ENCODE results near the gene ZNF805. TPM values are rescaled to one million over a fixed set of nuclear protein-coding genes. Genes with fewer than 3 reads are reported as not detected.

The ZNF805 gene
- total and polyA plus RNA-seq, 2 of the 13 experiments (the other 11 are each of a cell fraction or from before 2014, with no cell fraction given): 5.1 to 12.8 TPM

DNA sequence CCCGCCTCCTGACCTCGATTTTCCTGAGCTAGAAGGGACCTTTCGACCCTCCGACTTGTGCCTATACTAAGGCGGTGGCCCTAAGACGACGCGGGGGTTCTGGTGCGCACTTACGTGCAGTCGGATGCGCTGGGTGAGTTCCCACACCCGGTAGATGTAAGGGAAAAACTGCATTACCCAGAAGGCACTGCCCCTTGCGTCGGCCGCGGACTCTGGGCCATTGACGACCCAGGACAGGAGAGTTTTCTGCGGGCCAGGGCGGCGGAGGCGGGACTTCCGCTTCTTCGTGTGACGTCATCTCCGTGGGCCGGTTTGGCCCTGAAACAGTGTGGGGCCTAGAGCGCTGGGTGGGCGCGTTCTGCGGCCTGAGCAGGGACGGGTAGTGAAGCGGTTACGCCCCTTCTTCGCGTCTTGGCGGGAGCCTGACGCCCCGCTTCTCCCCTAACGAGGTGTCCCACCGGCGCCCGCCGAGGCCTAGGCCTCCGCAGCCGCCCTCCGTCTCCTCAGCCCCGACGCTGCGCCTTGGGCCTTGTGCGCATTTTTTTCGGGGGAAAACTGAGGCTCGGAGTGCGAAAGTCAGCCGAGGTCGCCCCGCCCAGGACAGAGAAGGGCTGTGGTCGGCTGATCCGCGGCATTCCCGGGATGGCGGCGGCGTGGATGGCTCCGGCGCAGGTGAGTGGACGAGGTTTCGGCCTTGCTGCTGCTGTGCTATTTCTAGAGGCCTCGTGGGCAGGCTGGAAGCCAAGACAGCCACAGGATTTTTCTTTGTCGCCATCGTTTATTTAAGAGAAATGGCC is 39.9 kb downstream of the ZNF805 start, which contains the start of gene ZNF460 (continued):
- no peak for TF ChIP-seq SCMH1 (CRISPR knock-in tag; IDR thresholded peaks at IDR 0.05; ENCODE audit: borderline replicate concordance)
- peak; percentile 86 for TF ChIP-seq HNRNPLL (IDR thresholded peaks at IDR 0.05; ENCODE audit: low read depth, low read length, poor library complexity, severe bottlenecking)
- TF ChIP-seq ZFY (CRISPR knock-in tag; IDR thresholded peaks at IDR 0.05): peak; percentile 100
- no peak for TF ChIP-seq ZNF75D (CRISPR knock-in tag; IDR thresholded peaks at IDR 0.05; ENCODE audit: borderline replicate concordance)
- no peak for TF ChIP-seq ZNF724P (CRISPR knock-in tag; IDR thresholded peaks at IDR 0.05; ENCODE audit: borderline replicate concordance)
- TF ChIP-seq, protein P1, sequence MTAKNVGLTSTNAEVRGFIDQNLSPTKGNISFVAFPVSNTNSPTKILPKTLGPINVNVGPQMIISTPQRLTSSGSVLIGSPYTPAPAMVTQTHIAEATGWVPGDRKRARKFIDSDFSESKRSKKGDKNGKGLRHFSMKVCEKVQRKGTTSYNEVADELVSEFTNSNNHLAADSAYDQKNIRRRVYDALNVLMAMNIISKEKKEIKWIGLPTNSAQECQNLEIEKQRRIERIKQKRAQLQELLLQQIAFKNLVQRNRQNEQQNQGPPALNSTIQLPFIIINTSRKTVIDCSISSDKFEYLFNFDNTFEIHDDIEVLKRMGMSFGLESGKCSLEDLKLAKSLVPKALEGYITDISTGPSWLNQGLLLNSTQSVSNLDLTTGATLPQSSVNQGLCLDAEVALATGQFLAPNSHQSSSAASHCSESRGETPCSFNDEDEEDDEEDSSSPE (CRISPR knock-in tag; IDR thresholded peaks at IDR 0.05): peak; percentile 70
- no peak for TF ChIP-seq ZNF383 (CRISPR knock-in tag; IDR thresholded peaks at IDR 0.05; ENCODE audit: borderline replicate concordance)
- TF ChIP-seq, protein P2, sequence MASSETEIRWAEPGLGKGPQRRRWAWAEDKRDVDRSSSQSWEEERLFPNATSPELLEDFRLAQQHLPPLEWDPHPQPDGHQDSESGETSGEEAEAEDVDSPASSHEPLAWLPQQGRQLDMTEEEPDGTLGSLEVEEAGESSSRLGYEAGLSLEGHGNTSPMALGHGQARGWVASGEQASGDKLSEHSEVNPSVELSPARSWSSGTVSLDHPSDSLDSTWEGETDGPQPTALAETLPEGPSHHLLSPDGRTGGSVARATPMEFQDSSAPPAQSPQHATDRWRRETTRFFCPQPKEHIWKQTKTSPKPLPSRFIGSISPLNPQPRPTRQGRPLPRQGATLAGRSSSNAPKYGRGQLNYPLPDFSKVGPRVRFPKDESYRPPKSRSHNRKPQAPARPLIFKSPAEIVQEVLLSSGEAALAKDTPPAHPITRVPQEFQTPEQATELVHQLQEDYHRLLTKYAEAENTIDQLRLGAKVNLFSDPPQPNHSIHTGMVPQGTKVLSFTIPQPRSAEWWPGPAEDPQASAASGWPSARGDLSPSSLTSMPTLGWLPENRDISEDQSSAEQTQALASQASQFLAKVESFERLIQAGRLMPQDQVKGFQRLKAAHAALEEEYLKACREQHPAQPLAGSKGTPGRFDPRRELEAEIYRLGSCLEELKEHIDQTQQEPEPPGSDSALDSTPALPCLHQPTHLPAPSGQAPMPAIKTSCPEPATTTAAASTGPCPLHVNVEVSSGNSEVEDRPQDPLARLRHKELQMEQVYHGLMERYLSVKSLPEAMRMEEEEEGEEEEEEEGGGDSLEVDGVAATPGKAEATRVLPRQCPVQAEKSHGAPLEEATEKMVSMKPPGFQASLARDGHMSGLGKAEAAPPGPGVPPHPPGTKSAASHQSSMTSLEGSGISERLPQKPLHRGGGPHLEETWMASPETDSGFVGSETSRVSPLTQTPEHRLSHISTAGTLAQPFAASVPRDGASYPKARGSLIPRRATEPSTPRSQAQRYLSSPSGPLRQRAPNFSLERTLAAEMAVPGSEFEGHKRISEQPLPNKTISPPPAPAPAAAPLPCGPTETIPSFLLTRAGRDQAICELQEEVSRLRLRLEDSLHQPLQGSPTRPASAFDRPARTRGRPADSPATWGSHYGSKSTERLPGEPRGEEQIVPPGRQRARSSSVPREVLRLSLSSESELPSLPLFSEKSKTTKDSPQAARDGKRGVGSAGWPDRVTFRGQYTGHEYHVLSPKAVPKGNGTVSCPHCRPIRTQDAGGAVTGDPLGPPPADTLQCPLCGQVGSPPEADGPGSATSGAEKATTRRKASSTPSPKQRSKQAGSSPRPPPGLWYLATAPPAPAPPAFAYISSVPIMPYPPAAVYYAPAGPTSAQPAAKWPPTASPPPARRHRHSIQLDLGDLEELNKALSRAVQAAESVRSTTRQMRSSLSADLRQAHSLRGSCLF (CRISPR knock-in tag; IDR thresholded peaks at IDR 0.05; ENCODE audit: borderline replicate concordance): no peak
- TF ChIP-seq HOXA3 (CRISPR knock-in tag; IDR thresholded peaks at IDR 0.05): peak; percentile 93; the same call in 1 of the 2 replicates
- TF ChIP-seq, protein P3, sequence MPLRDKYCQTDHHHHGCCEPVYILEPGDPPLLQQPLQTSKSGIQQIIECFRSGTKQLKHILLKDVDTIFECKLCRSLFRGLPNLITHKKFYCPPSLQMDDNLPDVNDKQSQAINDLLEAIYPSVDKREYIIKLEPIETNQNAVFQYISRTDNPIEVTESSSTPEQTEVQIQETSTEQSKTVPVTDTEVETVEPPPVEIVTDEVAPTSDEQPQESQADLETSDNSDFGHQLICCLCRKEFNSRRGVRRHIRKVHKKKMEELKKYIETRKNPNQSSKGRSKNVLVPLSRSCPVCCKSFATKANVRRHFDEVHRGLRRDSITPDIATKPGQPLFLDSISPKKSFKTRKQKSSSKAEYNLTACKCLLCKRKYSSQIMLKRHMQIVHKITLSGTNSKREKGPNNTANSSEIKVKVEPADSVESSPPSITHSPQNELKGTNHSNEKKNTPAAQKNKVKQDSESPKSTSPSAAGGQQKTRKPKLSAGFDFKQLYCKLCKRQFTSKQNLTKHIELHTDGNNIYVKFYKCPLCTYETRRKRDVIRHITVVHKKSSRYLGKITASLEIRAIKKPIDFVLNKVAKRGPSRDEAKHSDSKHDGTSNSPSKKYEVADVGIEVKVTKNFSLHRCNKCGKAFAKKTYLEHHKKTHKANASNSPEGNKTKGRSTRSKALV (CRISPR knock-in tag; IDR thresholded peaks at IDR 0.05): no peak
- peak; percentile 45; the same call in 1 of the 2 replicates for TF ChIP-seq ATF7-NPFF (CRISPR knock-in tag; IDR thresholded peaks at IDR 0.05; ENCODE audit: low read depth)
- no peak for TF ChIP-seq ZC3H13 (CRISPR knock-in tag; IDR thresholded peaks at IDR 0.05)
- peak; percentile 64; the same call in 1 of the 2 replicates for TF ChIP-seq ZBTB20 (CRISPR knock-in tag; IDR thresholded peaks at IDR 0.05; ENCODE audit: borderline replicate concordance, low read depth)
- TF ChIP-seq TAF1 (CRISPR knock-in tag; IDR thresholded peaks at IDR 0.05): peak; percentile 65
- TF ChIP-seq, protein P4, sequence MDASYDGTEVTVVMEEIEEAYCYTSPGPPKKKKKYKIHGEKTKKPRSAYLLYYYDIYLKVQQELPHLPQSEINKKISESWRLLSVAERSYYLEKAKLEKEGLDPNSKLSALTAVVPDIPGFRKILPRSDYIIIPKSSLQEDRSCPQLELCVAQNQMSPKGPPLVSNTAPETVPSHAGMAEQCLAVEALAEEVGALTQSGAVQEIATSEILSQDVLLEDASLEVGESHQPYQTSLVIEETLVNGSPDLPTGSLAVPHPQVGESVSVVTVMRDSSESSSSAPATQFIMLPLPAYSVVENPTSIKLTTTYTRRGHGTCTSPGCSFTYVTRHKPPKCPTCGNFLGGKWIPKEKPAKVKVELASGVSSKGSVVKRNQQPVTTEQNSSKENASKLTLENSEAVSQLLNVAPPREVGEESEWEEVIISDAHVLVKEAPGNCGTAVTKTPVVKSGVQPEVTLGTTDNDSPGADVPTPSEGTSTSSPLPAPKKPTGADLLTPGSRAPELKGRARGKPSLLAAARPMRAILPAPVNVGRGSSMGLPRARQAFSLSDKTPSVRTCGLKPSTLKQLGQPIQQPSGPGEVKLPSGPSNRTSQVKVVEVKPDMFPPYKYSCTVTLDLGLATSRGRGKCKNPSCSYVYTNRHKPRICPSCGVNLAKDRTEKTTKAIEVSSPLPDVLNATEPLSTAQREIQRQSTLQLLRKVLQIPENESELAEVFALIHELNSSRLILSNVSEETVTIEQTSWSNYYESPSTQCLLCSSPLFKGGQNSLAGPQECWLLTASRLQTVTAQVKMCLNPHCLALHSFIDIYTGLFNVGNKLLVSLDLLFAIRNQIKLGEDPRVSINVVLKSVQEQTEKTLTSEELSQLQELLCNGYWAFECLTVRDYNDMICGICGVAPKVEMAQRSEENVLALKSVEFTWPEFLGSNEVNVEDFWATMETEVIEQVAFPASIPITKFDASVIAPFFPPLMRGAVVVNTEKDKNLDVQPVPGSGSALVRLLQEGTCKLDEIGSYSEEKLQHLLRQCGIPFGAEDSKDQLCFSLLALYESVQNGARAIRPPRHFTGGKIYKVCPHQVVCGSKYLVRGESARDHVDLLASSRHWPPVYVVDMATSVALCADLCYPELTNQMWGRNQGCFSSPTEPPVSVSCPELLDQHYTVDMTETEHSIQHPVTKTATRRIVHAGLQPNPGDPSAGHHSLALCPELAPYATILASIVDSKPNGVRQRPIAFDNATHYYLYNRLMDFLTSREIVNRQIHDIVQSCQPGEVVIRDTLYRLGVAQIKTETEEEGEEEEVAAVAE (CRISPR knock-in tag; IDR thresholded peaks at IDR 0.05; ENCODE audit: borderline replicate concordance): peak; percentile 92
- no peak for TF ChIP-seq TCF7L2 (IDR thresholded peaks at IDR 0.05; ENCODE audit: low read depth, low read length)

Data from HepG2 (cell line).